Activated CD4-positive, alpha-beta T cell treated with anti-CD3 and anti-CD28 coated beads, Interleukin-10, Interleukin-2, amounts not matched to agents 100 ng/mL and 50 ng/mL, durations not matched to agents 16 hours and 8 hours (primary cell): ENCODE results near the gene TGFBI.
"Not testable (repeated sequence)": the region's sequence is repeated elsewhere in the genome, so short reads cannot be mapped to it uniquely, and the experiment has no call there.

ENCODE experiments used
- DNase-seq: peaks from one replicate; pipeline ENCODE4 v3.0.0-alpha.2; 2020

TGFBI gene

GRCh38 chr5:136027311-136027710, 1.5 kb upstream of the TGFBI start:
- no peak for DNase-seq

DNA sequence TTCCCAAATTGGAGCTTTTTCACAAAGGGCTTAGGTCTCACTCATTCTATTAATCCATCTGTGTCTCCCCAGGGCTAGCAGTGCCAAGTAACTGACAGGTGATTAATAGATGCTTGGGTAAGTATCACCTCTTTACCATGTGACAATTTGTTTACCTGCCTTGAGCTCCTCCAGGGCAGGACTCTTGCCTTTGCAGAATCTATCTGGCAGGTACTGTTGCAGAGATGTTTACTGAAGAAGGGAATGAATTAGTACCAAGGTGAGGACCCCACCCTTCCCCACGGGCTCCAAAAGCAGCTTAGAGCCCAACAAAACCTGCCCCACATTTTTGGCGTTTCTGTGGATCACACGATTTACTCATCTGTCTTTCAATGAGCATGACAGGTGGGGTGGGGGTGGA, 698 bp upstream of the TGFBI start:
- DNase-seq: no peak

GRCh38 chr5:136030252-136030651, 1.5 kb downstream of the TGFBI start:
- no peak for DNase-seq

GRCh38 chr5:136030956-136031611, 2.3 kb downstream of the TGFBI start:
- DNase-seq: peak; percentile 27

GRCh38 chr5:136031711-136032110, 2.9 kb downstream of the TGFBI start:
- DNase-seq: no peak

- no peak for DNase-seq
Measured at GRCh38 chr5:136032564-136032963, 3.8 kb downstream of the TGFBI start.

DNA sequence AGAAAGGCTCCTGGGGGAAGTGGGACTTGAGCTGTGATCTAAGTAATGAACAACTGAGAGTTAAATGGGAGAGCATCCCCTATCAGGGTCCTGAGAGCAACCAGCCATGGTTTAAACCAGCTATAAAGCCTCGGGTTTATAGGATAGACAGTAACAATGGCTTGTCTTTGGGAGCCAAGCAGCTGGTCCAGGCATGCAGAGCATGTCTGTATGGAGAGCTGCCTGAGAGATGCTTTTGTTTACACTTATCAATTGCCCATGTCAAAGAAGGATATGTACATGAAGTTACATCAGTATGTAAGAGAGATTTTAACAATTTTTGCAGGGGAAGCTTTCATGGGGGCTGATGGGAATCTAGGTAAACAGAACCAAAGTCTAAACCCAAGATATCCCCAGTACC, 4.4 kb downstream of the TGFBI start:
- DNase-seq: no peak

- no peak for DNase-seq
Measured at GRCh38 chr5:136033848-136034247, 5.1 kb downstream of the TGFBI start.

DNA sequence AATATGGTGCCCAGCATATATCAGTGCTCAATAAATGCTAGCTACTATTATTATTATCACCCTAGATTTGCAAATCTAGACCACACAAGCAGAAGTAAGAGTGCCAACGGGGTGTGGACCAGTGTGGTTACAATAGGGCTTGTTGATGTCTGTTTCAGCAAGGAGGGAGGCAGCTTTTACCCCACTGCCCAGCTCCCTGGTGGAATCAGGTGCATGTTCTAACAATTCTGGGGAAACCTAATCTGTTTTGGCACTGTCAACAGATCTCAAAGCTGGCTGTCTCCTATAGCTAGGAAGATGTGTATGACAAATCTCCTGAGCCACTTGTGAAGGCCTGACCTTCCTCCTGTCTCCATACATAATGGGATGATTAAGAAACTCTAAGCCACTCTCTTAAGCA, 5.7 kb downstream of the TGFBI start:
- DNase-seq: no peak

DNA sequence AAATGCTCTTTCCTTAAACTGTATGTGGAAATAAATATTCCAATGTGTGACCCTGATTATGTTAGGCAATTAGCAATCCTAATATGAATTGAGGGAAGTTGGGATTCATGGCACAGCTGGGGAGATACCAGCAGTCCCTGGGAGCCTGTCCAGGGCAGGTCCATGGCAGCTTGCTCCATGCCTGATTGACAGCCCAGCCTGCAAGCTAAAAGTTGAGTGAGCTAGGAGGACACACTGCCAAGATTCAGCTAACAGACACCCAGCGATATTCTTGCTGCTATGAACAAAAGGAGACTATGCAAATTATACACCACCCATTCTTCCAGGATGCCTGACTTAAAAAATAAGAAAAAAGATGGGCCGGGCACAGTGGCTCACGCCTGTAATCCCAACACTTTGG, 6.2 kb downstream of the TGFBI start:
- DNase-seq: no peak

DNA sequence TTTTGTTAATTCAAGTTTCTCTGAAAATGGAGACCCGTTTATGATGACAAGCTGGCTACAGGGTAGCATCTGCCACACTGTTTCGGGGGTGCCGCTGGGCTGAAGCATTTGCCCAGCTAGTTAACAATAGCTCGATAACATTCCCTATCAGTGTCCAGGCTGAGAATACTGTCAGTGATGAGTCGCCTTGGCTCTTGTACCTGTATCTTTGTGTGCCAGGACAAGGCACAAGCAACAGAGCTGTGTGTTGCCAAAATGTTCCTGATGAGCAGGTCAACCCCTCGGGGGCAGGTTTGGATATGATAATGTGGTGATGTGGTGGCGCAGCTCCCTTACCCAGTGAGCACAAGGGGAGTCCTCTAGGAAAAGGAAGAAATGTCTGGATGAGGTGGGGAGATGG, 7.0 kb downstream of the TGFBI start:
- DNase-seq: no peak

GRCh38 chr5:136036293-136036911, 7.6 kb downstream of the TGFBI start:
- DNase-seq: no peak

DNA sequence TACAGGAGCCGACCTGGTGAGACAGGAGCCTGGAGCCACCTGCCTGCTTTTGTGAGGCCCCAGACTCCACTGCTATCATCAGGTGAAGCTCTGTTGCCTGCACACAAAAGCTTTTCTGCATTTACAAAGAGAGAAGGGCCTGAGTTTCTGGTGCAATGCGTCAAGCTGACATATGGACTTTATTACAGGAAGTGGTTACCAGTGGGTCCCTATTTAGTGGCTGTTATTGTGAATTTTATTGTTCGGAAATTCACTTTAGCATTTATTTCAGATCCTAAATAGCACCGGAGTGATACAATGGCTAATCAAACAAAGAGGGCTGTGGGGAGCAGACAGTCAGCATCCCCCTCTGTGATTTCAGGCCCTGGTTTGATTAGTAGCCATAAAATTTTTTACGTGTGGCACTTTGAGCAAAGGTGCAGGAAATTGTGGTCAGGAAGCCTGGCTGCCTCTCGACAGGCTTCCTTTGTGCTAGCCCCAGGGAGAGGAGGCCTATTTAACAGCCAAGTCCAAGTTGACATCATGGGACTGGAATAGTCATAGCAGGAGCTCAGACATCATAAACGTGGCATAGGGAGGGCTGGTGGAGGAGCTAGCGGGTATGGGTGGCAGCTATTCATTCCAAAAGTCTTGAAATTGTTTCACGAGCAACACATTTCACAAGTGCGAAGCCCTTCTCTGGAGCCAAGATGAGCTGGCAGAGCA, 8.4 kb downstream of the TGFBI start:
- peak; percentile 95 for DNase-seq

DNA sequence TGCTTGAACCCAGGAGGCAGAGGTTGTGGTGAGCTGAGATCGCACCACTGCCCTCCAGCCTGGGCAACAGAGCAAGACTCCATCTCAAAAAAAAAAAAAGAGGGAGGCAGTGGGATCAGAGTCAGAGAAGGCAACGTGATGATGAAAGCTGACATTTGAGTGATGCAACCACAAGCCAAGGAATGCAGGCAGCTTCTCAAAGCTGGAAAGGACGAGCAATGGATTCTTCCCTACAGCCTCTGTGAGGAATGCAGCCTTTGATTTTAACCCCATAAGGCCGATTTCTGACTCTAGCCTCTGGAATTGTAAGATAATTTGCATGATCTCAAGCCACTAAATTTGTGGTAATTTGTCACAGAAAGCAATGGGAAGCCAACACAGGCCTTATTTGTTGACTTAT, 9.8 kb downstream of the TGFBI start:
- no peak for DNase-seq

GRCh38 chr5:136039202-136039601, 10.4 kb downstream of the TGFBI start:
- no peak for DNase-seq

- DNase-seq: no peak
Measured at GRCh38 chr5:136040746-136041415, 12.1 kb downstream of the TGFBI start.

- no peak for DNase-seq
Measured at GRCh38 chr5:136042156-136042555, 13.4 kb downstream of the TGFBI start.

DNA sequence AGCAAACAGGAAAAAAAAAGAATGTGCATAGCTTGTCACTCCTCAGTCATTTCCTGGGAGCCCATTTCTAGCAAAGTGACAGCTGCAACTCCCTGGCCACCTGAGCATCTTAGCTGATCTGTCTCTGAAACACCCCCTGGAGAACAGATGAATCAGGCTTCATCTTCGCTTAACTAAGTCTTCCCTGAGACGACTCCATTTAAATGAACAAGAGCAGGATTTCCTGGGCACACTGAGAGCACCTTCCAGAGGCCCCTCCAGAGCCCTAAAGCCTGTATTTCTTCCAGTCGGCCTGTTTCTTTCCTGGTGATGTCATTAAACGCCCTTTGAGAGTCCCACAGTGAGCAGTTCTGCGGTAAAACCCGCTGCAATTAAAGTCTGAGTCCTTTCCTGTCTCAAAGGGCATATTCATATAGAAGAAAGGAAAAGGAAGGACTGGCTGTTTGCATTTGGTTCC, 13.9 kb downstream of the TGFBI start:
- DNase-seq: peak; percentile 28

- no peak for DNase-seq
Measured at GRCh38 chr5:136043551-136043950, 14.8 kb downstream of the TGFBI start.

DNA sequence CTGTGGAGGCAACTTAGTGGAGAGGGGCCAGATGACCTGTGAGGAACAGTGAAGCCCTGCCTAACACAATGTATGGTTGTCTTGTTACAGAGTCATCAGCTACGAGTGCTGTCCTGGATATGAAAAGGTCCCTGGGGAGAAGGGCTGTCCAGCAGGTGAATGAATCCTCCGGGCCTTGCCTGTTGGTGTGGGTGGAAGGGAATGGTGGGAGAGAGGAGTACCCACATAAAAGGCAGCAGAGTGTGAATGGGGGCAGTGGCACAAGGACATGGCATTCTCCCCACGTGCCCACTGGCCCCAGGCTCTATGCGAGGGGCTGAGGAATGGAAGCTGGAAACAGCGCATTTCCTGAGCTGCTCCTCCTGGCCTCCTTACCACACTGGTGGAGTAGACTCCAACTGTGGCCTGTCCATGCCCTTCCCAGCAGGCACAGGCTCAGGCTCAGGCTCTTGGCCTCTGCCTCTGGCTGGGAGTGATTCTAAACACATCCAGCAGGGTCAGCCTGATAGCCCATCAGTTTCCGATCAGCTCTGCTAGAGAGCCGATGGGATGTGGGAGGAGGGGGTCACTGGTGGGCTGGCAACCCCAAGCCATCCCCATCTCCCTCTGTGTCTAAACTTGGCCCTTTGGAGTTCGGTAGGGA, 15.3 kb downstream of the TGFBI start:
- no peak for DNase-seq

- not testable (repeated sequence) for DNase-seq
Measured at GRCh38 chr5:136045026-136045425, 16.2 kb downstream of the TGFBI start.

- no peak for DNase-seq
Measured at GRCh38 chr5:136046246-136046645, 17.5 kb downstream of the TGFBI start.

- DNase-seq: no peak
Measured at GRCh38 chr5:136047858-136048257, 19.1 kb downstream of the TGFBI start.
